ENCODE data around the gene CARF. TPM values are rescaled to one million over a fixed set of nuclear protein-coding genes. Genes with fewer than 3 reads are reported as not detected.

The CARF gene
- total RNA-seq, 2 donors from 2014 or later, result 14.3 to 15.8 TPM

DNA sequence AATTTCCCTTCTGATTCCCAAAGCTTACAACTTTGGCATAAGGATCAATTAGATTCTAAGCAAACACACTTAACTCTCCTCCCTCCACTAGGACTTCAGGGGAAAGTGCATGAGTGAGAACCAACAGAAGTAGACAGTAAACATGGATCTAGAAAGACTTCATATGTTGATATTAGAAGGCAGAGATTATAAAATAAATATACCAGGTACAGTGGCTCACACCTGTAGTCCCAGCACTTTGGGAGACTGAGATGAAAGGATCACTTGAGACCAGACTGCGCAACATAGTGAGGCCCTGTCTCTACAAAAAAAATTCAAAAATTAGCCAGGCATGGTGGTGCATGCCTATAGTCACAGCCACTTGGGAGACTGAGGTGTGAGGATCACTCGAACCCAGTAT is 118.5 kb downstream of the CARF start:
- intact Hi-C loops (cut with DNase I), result no loop called here
- 91% methylated on average over 2 of the region's 2 CpGs for WGBS
- H3K36me3 ChIP-seq, result no peaks in the 10 kb centered on the region
- H3K27ac ChIP-seq, result no peak overlapping the region
- DNase-seq (ENCODE audit: low spot score), result no peak
- H3K4me3 ChIP-seq, result no peak overlapping the region
- H3K27me3 ChIP-seq (replicated peaks; ENCODE audit: insufficient read depth), result no peaks in the 10 kb centered on the region
- no peaks in the 10 kb centered on the region for H3K4me1 ChIP-seq (replicated peaks)
- no peak for TF ChIP-seq POLR2A (IDR thresholded peaks at IDR 0.05)
- no peak for TF ChIP-seq POLR2AphosphoS5 (IDR thresholded peaks at IDR 0.05)
- TF ChIP-seq, protein P1, sequence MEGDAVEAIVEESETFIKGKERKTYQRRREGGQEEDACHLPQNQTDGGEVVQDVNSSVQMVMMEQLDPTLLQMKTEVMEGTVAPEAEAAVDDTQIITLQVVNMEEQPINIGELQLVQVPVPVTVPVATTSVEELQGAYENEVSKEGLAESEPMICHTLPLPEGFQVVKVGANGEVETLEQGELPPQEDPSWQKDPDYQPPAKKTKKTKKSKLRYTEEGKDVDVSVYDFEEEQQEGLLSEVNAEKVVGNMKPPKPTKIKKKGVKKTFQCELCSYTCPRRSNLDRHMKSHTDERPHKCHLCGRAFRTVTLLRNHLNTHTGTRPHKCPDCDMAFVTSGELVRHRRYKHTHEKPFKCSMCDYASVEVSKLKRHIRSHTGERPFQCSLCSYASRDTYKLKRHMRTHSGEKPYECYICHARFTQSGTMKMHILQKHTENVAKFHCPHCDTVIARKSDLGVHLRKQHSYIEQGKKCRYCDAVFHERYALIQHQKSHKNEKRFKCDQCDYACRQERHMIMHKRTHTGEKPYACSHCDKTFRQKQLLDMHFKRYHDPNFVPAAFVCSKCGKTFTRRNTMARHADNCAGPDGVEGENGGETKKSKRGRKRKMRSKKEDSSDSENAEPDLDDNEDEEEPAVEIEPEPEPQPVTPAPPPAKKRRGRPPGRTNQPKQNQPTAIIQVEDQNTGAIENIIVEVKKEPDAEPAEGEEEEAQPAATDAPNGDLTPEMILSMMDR (IDR thresholded peaks at IDR 0.05), result no peak
- H3K9me3 ChIP-seq, result no peaks in the 10 kb centered on the region

- no peaks in the 10 kb centered on the region for H3K4me1 ChIP-seq (replicated peaks)
- no peak overlapping the region for H3K27ac ChIP-seq
- no peak for DNase-seq (ENCODE audit: low spot score)
- H3K36me3 ChIP-seq, result no peaks in the 10 kb centered on the region
- no peak overlapping the region for H3K4me3 ChIP-seq
- whole genome bisulfite sequencing, result 82% methylated on average over 5 of the region's 5 CpGs
- H3K27me3 ChIP-seq (replicated peaks; ENCODE audit: insufficient read depth), result no peaks in the 10 kb centered on the region
- intact Hi-C loops (cut with DNase I), result no loop called here
- TF ChIP-seq, protein P1 (IDR thresholded peaks at IDR 0.05), result no peak
- TF ChIP-seq POLR2AphosphoS5 (IDR thresholded peaks at IDR 0.05) (no peak), POLR2A (IDR thresholded peaks at IDR 0.05) (no peak)
- H3K9me3 ChIP-seq, result no peaks in the 10 kb centered on the region
Measured at GRCh38 chr2:203030991-203031390, 118.9 kb downstream of the CARF start.

- DNase-seq (ENCODE audit: low spot score), result no peak
- H3K36me3 ChIP-seq, result no peaks in the 10 kb centered on the region
- H3K4me1 ChIP-seq (replicated peaks), result no peaks in the 10 kb centered on the region
- intact Hi-C loops (cut with DNase I), result no loop called here
- TF ChIP-seq POLR2A (IDR thresholded peaks at IDR 0.05), result no peak
- TF ChIP-seq POLR2AphosphoS5 (IDR thresholded peaks at IDR 0.05), result no peak
- TF ChIP-seq, protein P1 (IDR thresholded peaks at IDR 0.05), result no peak
- no peaks in the 10 kb centered on the region for H3K9me3 ChIP-seq
- H3K27ac ChIP-seq, result no peak overlapping the region
- H3K27me3 ChIP-seq (replicated peaks; ENCODE audit: insufficient read depth), result no peaks in the 10 kb centered on the region
- H3K4me3 ChIP-seq, result no peak overlapping the region
Measured at GRCh38 chr2:203033395-203033794, 121.3 kb downstream of the CARF start.

DNA sequence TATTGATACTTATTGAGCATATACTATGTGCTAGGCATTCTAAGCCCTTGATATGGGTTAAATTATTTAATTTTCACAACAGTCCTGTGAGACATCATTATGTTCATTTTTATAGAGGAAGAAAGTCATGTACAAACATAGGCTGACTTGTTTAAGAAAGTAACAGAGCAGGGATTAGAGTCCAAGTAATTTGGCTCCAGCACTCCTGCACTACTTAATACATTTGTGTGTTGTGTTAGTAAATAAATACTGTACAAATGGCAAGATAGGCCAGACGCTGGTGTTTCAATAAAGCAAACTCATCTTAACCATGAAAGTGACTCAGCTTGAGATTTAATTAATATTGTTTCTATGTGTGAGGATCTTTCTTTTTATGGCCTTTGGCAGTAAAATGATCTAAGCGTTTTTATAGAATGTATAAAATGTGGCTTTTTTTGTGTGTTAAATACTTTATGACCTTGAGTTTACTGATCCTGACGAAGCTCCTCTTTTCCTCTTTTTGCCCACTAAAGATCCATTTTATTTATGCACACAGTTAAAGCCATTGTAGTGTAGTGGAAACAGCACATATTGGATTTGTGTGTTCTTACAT is 123.9 kb downstream of the CARF start:
- 24% methylated on average over 3 of the region's 3 CpGs for WGBS
- H3K9me3 ChIP-seq, result no peaks in the 10 kb centered on the region
- intact Hi-C loops (cut with DNase I), result no loop called here
- no peak for DNase-seq (ENCODE audit: low spot score)
- TF ChIP-seq POLR2A (IDR thresholded peaks at IDR 0.05) (no peak), POLR2AphosphoS5 (IDR thresholded peaks at IDR 0.05) (no peak)
- TF ChIP-seq, protein P1 (IDR thresholded peaks at IDR 0.05), result no peak
- H3K27ac ChIP-seq, result no peak overlapping the region
- no peaks in the 10 kb centered on the region for H3K27me3 ChIP-seq (replicated peaks; ENCODE audit: insufficient read depth)
- H3K36me3 ChIP-seq, result no peaks in the 10 kb centered on the region
- H3K4me1 ChIP-seq (replicated peaks), result no peaks in the 10 kb centered on the region
- H3K4me3 ChIP-seq, result no peak overlapping the region

Small RNA genes within 50 kb of the gene (small RNA-seq; reads per million reads assigned to genes)
- gene AC010900.2, result 0 reads per million in 2 donors

Other genes starting within 250 kb of the CARF start
- gene ICA1L, start 40.5 kb upstream of the CARF start, total RNA-seq, result 10 to 100 TPM in 1 of 2 donors, 1 to 10 TPM in 1; 8.9 to 15.8 TPM
- 10 to 100 TPM in 1 of 2 donors, 1 to 10 TPM in 1; 8.9 to 10.5 TPM for gene WDR12, start 602 bp upstream of the CARF start, total RNA-seq
- gene NBEAL1, start 102.6 kb downstream of the CARF start, total RNA-seq, result 10 to 100 TPM; 21.2 to 47.1 TPM

All from prostate gland (tissue), 2 donors.